ENCODE measurements around the gene OR52E5.

DNA sequence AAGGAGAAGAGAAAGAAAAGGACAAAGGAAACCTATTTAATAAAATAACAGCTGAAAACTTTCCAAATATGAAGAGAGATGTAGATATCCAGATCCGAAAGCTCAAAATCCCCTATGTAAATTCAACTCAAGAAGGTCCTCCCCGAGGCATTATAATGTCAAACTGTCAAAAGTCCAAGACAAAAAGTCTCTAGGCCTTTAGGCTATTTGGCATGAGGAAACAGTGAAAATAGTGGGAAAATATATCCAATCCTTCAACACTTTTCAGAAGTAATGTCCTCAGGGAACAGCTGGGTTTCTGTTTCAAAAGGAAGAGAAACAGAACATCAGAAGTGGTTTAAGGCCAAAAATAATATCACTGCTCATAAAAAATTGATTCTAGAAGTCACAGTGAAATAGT is 14.4 kb upstream of the OR52E5 start:
- TF ChIP-seq CTCF (IDR thresholded peaks at IDR 0.05) (no peak), POLR2AphosphoS5 (IDR thresholded peaks at IDR 0.05) (no peak), POLR2A (IDR thresholded peaks at IDR 0.05) (no peak)

Data from breast epithelium (tissue), 3 donors.